GM18508 (cell line): ENCODE data around the gene ADAMTS14.

ENCODE experiments used
- ATAC-seq: cut with Tn5 transposase; IDR thresholded peaks from one replicate; pipeline ENCODE4 v1.9.1; 2021; ENCODE audit warnings: moderate number of reproducible peaks; ENCODE audit not compliant: insufficient read depth, unreplicated experiment

Gene ADAMTS14

DNA sequence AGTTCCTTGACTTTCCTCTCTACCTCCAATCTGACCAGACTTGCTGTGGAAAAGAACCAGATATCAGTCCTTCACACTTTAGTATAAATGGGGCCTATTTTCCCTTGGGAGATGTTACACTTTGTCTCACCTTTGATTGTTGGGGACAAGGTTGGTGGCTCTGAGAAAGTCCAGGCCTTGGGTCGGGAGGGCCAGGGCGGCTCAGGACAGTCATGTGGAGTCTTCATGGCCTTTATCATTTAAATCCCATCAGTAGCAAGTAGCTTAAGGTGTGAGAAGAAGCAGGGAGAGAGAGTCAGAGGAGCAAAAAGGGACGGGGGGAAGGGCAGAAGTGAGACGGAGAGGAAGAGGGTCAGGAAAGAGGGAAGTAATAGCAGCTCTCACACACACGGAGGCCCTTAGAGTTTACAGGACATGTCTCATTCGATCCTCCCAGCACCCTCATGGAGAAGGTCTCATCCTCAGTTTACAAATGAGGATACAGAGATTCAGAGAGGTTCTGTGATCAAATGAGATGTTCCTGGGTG, 72.4 kb downstream of the ADAMTS14 start:
- ATAC-seq, result no peak

DNA sequence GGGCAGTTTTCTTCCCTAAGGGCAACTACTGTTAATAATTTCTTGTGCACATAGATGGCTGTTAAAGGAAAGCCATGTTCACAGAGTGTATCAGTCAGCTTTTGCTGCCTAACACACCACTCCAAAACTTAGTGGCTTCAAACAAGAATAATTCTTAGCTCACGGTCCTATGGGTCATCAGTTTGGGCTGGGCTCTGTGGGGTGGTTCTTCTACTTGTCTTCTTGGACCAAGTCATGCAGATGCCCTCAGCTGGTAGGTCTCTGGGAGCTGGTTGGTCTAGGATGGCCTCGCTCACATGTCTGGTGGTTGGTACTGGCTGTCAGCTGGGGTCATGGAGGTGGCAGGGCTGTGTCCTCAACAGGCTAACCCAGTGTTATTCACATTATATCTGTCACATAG, 73.2 kb downstream of the ADAMTS14 start:
- no peak for ATAC-seq

DNA sequence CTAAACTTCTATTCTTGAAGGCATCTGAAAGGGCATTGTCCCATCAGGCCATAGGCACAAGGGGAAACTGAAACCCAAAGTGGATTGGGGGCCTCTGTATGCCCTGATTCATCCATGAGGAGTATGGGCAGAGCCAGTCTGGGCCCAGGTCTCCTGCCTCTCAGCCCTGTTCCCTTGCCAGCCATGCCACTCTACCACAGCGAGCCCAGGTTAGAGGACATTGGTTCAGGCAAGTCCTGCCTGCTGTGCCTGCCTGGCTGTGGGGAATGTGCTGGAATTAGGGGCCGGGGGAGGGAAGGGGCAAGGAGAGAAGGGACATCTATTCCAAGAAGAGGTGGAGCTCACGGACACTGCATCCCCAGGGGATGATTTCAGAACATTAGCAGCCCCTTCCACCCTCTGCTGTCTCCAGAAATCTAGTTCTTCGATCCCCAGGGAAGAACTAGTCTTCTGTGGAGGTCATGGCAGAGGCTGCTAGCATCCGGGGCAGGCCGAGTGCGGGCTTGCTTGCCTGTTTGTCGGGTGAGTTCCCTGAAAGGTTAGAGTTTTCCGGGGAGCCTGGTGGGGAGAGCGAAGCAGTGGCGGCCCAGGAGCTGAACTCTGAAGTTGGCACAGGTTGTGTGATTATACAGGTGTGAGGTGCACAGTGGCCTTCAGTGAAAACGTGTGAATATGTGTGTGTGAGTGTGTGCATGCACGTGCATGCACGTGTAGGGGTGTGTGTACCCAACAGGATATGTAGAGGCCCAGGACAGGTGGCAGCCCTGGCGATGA, 75.1 kb downstream of the ADAMTS14 start:
- ATAC-seq, result no peak

DNA sequence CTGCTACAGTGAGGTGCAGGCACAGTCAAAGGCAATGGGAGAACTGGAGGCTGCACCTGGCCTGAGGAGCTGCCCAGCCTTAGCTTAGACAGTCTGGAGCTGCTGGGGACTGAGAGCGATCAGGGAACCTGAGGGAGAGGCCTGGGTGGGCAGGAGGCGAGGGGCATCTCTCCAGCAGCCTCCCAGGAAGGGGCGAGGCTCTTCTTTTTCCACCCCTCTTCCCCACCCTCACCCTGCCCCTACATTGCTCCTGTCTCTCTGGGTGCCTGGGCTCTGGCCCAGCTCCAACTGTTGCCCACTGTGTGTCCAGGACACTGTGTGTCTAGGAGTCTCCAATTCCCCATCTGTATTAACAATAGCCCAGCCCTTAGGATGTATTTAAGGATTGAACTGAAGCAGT, 76.0 kb downstream of the ADAMTS14 start:
- ATAC-seq, result no peak

DNA sequence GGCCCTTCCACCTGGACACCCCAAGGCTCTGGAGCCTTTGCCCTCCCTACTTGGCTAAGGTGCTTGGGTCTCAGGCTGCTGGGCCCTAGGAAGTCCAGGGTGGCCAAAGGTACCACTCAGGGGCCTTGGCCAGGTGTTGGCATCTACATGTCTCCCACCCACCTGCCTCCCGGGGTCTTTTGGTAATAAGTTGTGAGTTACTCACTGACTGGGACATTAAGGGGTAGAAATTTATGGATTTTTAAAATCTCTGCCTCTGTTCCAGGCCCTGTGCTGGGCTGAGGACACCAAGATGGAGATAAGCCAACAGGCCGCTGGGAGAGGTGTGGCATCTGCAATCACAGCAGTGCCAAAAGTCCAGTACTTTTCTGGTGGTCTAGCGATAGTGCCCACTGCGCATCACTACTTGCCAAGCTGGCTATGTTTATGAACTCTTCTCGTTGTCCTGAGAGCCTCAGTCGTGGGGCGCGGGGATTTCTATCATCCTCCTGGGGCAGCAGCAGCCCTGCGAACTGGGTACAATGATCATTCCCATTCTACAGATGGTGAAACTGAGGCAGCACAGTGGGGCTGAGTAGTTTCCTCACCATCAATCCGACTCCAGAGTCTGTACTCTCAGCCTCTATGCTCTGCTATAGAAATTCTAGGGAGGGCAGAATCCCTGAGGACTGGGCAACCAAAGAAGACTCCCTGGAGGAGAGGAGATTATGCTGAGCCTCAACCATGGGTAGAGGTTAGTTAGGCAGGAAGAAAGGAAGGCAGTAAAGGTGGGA, 76.7 kb downstream of the ADAMTS14 start:
- ATAC-seq, result no peak

DNA sequence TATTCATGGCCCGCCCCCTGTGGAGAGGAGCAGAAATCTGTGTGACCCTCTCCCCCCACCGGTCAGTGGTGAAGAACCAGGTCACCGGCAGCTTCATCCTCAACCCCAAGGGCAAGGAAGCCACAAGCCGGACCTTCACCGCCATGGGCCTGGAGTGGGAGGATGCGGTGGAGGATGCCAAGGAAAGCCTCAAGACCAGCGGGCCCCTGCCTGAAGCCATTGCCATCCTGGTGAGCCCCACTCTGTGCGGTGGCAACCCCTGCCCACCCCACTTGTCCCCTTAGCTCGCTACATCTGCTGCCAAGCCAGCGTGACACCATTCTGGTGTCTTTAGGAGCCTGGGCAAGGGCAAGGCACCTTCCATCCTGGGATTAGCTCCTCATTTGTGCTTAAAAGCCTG, 77.5 kb downstream of the ADAMTS14 start:
- ATAC-seq, result no peak

DNA sequence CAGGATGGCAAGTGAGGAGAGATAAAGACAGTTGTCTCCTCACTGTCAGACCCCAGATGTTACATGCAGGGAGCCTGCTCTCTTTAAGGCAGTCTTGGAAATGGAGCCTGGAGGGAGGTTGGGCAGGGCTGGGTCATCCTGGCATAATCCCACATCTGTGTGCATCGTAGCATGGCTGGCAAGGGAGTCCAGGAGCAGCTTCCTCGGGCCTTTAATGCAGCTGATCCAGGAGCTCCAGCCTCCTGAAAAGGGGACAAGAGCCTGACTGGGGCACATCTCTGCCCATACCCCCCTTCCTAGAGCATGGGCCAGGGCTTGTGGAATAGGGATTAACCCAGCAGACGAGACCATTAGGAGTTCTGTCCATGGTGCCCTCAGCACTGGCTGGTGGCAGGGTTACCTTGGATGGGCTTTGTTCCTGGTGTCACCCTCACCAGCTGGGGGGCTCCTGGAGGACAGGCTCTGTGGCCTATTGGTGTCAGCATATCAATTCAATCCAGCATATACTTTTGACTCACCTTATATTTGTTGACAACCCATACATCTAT, 77.9 kb downstream of the ADAMTS14 start:
- no peak for ATAC-seq

DNA sequence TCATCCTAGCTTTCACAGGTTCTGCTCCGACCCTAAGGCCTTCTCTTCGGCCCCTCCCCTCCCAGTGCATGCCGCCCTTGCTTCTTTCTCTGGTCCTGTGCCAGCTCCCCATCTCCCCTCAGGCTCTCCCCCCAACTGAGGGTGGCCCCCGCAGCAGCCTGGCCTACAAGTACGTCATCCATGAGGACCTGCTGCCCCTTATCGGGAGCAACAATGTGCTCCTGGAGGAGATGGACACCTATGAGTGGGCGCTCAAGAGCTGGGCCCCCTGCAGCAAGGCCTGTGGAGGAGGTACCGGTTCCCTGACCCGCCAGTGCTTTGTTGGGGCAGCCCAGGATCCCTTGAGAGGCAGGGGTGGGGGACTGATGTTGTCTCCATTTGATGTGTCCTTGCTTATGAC, 79.0 kb downstream of the ADAMTS14 start:
- ATAC-seq, result no peak

DNA sequence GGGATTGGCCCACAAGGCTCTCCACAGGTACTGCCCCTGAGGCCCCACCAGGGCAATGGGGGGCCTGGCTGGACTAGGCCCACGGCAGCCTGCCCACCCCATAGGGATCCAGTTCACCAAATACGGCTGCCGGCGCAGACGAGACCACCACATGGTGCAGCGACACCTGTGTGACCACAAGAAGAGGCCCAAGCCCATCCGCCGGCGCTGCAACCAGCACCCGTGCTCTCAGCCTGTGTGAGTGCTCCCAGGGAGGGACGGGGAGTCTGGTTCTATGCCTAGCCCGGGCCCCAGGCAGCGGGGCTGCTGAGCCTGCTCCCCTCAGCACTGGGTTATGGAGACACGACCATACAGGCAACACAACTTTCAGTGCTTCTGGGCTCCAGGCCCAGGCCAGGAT, 79.7 kb downstream of the ADAMTS14 start:
- no peak for ATAC-seq

DNA sequence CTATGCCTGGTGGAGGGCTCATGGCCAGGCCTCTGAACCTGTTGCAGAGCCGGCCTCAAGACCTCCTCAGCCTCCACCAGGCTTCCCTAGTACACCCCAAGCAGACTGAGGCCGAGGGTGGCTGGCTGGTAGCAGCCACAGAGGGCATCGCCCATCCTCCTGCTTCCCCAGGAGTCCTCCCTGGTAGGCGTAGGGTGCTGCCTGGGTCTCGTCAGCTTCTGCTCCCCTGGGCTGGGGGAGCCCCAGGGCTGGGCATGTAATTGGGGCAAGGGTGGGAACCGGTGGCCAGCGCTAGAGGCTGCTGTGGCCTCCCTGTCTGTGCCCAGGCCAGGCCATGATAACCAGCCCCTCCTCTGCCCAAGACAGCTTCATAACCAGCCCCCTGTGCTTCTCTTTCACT, 80.3 kb downstream of the ADAMTS14 start:
- ATAC-seq, result no peak

DNA sequence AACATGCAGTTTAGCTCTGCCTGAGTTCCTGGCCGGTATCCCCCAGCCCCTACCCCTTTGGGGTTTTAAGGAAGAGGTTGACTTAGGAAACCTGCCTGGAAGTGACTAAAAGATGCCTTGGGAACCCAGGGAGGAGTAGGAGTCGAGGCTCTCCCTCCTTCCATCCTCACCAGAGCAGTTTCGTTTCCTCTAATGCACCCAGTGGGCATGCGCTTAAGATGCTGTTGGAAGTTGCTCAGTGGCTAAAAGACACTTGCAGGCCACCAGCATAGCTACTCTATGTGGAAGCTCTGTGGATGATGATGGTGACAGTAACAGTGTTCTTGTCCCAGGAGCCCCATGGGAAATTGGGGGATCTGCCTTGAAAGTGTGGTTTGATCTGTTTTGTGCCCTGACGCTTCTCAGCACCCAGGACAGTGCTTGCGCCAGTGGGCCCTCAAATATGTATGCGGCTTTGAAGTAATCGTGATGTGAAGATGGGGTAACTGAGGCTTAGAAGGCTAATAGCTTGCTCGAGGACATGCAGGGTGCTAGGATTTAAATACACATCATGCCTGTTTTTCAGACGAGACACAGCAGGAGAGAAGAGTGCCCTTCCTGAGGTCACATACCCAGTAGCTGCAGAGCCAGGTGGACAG, 80.8 kb downstream of the ADAMTS14 start:
- ATAC-seq, result no peak

DNA sequence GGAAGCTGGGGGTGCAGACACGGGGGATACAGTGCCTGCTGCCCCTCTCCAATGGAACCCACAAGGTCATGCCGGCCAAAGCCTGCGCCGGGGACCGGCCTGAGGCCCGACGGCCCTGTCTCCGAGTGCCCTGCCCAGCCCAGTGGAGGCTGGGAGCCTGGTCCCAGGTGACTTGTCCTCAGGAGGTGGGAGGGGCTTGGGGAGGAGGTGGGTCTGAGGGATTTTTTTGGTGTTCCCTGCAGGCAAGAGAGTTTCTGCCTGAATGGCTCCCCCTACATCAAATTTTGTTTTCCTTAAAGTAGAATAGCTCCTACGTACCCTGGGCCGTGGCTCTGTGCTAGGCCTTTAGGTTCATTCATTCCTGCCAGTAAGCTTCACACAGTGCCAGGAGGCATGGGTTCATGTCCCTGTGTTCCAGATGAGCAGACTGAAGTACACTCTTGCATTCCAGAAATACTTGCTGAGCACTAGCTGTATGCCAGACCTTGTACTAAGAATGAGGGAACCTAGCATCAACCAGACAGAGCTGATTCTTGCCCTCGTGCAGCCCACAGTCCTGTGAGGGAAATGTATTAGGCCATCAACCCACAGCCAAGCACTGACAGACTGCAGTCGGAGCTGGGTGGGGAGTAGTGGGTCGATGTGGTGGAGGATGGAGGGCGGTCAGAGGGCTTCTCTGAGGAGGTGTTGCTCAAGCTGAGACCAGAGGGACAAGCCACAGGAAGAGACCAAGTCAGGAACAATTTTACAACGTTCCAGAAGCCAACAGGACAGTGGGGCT, 81.7 kb downstream of the ADAMTS14 start:
- no peak for ATAC-seq

DNA sequence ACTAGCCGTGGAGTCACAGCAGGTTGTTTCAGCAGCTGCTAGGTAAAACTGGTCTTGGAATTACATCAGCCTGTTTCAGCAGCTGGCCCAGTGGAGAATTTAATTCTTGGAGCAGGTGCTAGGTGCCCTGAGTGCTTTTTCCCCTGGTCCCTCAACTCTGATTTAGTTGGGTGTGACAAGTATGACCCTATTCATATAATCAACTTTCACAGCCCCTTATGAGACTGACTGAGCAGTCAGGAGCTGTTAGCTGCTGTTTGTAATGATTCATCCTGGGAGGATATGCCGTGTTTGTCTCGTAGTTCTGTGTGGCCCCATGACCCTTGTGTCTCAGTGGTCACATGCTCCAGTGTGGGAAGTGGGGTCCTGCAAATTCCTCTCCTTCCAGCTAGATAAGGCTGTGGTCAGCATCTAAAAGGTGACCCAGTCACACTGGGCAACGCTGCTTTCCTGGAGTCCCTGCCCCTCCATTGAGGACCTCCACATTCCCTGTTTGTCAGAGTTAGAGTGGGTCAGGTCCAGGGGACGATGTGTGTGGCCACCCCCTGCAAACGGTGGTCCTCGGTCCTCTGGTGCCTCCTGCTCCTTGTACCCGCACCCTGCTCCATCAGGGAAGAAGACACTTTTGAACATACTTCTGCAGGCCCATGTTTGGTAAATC, 84.5 kb downstream of the ADAMTS14 start:
- no peak for ATAC-seq

DNA sequence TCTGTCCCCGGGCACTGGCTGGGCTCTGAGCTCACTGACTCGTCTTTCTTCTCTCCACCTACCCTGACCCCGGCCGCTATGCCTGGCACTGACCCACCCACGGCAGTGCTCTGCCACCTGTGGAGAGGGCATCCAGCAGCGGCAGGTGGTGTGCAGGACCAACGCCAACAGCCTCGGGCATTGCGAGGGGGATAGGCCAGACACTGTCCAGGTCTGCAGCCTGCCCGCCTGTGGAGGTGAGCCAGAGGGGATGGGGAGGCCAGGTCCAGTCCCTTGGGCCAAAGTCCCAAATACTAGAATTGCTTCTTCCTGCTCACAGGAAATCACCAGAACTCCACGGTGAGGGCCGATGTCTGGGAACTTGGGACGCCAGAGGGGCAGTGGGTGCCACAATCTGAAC, 85.5 kb downstream of the ADAMTS14 start:
- ATAC-seq, result no peak

DNA sequence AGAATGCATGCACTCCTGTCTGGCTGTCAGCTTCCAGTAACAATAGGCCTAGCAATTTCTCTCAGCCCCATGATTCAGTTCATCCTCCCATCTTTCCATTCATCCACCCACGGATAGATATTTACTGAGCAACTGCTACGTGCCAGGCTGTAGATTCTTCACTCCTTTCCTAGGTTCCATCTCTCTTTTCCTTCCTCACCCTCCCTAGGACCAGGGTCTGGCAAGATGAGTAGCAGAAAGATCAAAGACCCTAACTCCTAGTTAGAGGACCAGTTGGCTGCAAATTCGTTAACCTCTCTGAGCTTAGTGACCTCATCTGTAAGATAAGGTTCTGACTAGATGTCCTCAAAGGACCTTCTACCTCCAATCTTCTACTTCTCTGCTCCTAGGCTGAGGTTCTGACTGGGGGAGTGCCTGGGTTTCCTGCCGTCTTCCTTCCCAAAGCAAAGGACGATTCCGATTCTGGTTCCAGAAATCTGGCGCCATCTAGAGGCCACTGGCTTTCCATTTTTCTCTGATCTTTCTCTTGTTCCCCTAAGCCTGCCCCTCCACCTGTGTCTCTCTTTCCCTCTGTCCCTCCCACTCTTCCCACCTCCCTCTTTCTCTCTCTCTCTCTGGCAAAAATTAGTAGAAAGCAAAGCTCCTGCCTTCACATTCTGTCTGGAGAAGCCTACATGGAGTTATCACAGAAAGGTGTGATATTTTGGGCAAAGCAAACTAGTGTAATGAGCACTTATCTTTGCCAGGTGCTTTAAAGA, 86.6 kb downstream of the ADAMTS14 start:
- no peak for ATAC-seq

DNA sequence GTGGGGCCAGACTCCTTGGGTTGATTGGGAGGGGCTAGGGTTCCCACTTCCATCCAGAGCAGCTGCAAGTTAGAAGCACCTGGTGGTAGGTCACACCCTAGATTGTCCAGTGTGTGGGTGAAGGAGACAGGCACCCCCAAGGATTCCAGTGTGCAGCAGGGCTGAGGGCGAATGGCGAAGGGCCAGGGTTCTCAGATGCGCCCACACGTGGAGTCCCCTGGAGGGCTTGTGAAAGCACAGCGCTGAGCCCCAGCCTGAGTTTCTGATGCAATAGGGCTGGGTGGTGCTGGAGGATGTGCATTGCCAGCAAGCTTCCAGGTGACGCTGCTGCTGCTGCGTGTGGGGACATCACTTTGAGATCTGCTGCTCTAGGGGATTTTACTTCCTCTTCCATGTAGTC, 87.5 kb downstream of the ADAMTS14 start:
- no peak for ATAC-seq

DNA sequence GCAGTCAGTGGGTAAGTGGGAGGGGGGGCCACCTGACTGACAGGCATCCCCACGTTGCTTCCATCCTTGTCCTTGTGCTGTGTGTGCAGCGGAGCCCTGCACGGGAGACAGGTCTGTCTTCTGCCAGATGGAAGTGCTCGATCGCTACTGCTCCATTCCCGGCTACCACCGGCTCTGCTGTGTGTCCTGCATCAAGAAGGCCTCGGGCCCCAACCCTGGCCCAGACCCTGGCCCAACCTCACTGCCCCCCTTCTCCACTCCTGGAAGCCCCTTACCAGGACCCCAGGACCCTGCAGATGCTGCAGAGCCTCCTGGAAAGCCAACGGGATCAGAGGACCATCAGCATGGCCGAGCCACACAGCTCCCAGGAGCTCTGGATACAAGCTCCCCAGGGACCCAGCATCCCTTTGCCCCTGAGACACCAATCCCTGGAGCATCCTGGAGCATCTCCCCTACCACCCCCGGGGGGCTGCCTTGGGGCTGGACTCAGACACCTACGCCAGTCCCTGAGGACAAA, 88.0 kb downstream of the ADAMTS14 start:
- ATAC-seq, result no peak

DNA sequence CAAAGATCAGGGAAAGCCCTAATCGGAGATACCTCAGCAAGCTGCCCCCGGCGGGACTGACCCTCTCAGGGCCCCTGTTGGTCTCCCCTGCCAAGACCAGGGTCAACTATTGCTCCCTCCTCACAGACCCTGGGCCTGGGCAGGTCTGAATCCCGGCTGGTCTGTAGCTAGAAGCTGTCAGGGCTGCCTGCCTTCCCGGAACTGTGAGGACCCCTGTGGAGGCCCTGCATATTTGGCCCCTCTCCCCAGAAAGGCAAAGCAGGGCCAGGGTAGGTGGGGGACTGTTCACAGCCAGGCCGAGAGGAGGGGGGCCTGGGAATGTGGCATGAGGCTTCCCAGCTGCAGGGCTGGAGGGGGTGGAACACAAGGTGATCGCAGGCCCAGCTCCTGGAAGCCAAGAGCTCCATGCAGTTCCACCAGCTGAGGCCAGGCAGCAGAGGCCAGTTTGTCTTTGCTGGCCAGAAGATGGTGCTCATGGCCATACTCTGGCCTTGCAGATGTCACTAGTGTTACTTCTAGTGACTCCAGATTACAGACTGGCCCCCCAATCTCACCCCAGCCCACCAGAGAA, 88.8 kb downstream of the ADAMTS14 start:
- ATAC-seq, result no peak
